GM12878 (cell line): Measurements from ENCODE around the gene SLC35D2. TPM values are rescaled to one million over a fixed set of nuclear protein-coding genes. Genes with fewer than 3 reads are reported as not detected.

Source experiments
- ATF3 ChIP-seq: IDR thresholded peaks from 2 replicates; pipeline ENCODE4 v1.6.1; 2011; ENCODE audit warnings: low read depth, mild to moderate bottlenecking, low read length, moderate library complexity, borderline replicate concordance; ENCODE audit errors: extremely low read depth
- CBX5 ChIP-seq: sonication (generic); IDR thresholded peaks from 2 replicates; pipeline ENCODE4 v1.6.1; 2016; ENCODE audit warnings: low read depth, moderate library complexity, mild to moderate bottlenecking, inconsistent platforms
- E2F4 ChIP-seq: IDR thresholded peaks from 2 replicates; pipeline ENCODE4 v1.6.1; 2012; ENCODE audit warnings: low read depth, low read length, improper control_type of control experiment
- ESRRA ChIP-seq: IDR thresholded peaks from 2 replicates; pipeline ENCODE4 v1.6.1; 2012; ENCODE audit warnings: mild to moderate bottlenecking, low read length, improper control_type of control experiment
- ETV6 ChIP-seq, 2 experiments: fragments of 450-650 bp in 1 of 2; IDR thresholded peaks in 1 of 2; conservative IDR thresholded peaks in 1 of 2; 2 replicates each; pipeline ENCODE4 v1.6.1; 2014; ENCODE audit warnings: antibody characterized with exemption in 1 of 2, borderline replicate concordance in 1 of 2, low read depth in 1 of 2, mild to moderate bottlenecking in 1 of 2, moderate library complexity in 1 of 2
- GATAD2B ChIP-seq: fragments of 450-650 bp; conservative IDR thresholded peaks from 2 replicates; pipeline ENCODE4 v1.6.1; 2017; ENCODE audit warnings: low read depth, mild to moderate bottlenecking, moderate library complexity
- HDAC6 ChIP-seq: fragments of 200-600 bp; sonication (generic); IDR thresholded peaks from one replicate; pipeline ENCODE4 v1.8.0; 2017; ENCODE audit warnings: antibody characterized with exemption; ENCODE audit not compliant: unreplicated experiment
- IRF5 ChIP-seq: fragments of 450-650 bp; IDR thresholded peaks from 2 replicates; pipeline ENCODE4 v1.6.1; 2017; ENCODE audit warnings: borderline replicate concordance
- JUNB ChIP-seq: IDR thresholded peaks from 2 replicates; pipeline ENCODE4 v1.6.1; 2016; ENCODE audit warnings: antibody characterized with exemption, mild to moderate bottlenecking
- MTA2 ChIP-seq: fragments of 450-650 bp; IDR thresholded peaks from 2 replicates; pipeline ENCODE4 v1.6.1; 2016; ENCODE audit warnings: low read depth, mild to moderate bottlenecking, moderate library complexity
- MYB ChIP-seq: fragments of 150-350 bp; IDR thresholded peaks from 2 replicates; pipeline ENCODE4 v1.6.1; 2014; ENCODE audit warnings: mild to moderate bottlenecking, low read depth, low read length, borderline replicate concordance
- NBN ChIP-seq: fragments of 450-650 bp; IDR thresholded peaks from 2 replicates; pipeline ENCODE4 v1.6.1; 2016
- NFIC ChIP-seq: IDR thresholded peaks from 2 replicates; pipeline ENCODE4 v1.6.1; 2012; ENCODE audit warnings: low read depth, mild to moderate bottlenecking, inconsistent platforms, low read length, moderate library complexity
- NFYA ChIP-seq: IDR thresholded peaks from 2 replicates; pipeline ENCODE4 v1.6.1; 2011; ENCODE audit warnings: low read depth, mild to moderate bottlenecking, low read length, improper control_type of control experiment, borderline replicate concordance
- RAD51 ChIP-seq: fragments of 450-650 bp; IDR thresholded peaks from 2 replicates; pipeline ENCODE4 v1.6.1; 2016; ENCODE audit warnings: moderate library complexity, mild to moderate bottlenecking, inconsistent platforms
- REST ChIP-seq: IDR thresholded peaks from 2 replicates; pipeline ENCODE4 v1.6.1; 2012; ENCODE audit warnings: mild to moderate bottlenecking, low read depth, low read length
- SMARCA5 ChIP-seq: fragments of 450-650 bp; IDR thresholded peaks from 2 replicates; pipeline ENCODE4 v1.6.1; 2017; ENCODE audit warnings: mild to moderate bottlenecking
- SMC3 ChIP-seq: IDR thresholded peaks from 2 replicates; pipeline ENCODE4 v1.6.1; 2011; ENCODE audit warnings: low read length, improper control_type of control experiment, borderline replicate concordance
- SREBF1 ChIP-seq: IDR thresholded peaks from 2 replicates; pipeline ENCODE4 v1.6.1; 2012; ENCODE audit warnings: mild to moderate bottlenecking, low read length
- STAT3 ChIP-seq: IDR thresholded peaks from 2 replicates; pipeline ENCODE4 v1.6.1; 2011; ENCODE audit warnings: low read depth, low read length, improper control_type of control experiment
- TAF1 ChIP-seq: IDR thresholded peaks from 2 replicates; pipeline ENCODE4 v1.6.1; 2011; ENCODE audit warnings: mild to moderate bottlenecking, low read depth, low read length, borderline replicate concordance
- TCF12 ChIP-seq: IDR thresholded peaks from 2 replicates; pipeline ENCODE4 v1.6.1; 2011; ENCODE audit warnings: low read depth, mild to moderate bottlenecking, low read length
- USF2 ChIP-seq: IDR thresholded peaks from 2 replicates; pipeline ENCODE4 v1.6.1; 2011; ENCODE audit warnings: low read depth, low read length, improper control_type of control experiment, borderline replicate concordance
- polyA plus RNA-seq, 11 experiments: library from polyadenylated mRNA; depleted of rRNA in 4 of 11; unstranded in 6 of 11; stranded (reverse) in 5 of 11; fragments of >200 nt; fragmentation: Nextera tagmentation in 4 of 11; fragmentation: Illumina TruSeq in 1 of 11; extraction: Ambion mirVana in 4 of 11; extraction: Trizol in 1 of 11; gene quantifications; 1 replicate in 1 of 11; 2 replicates in 10 of 11; pipeline versions ENCODE4 v1.2.1 to v1.2.3, GENCODE V29; 2011 to 2016; ENCODE audit warnings: inconsistent platforms in 2 of 11, missing spikeins in 2 of 11, low read depth in 1 of 11
- total RNA-seq, 4 experiments: library from RNA; depleted of rRNA in 3 of 4; stranded (reverse); fragments of >200 nt in 3 of 4; fragmentation: Illumina TruSeq in 1 of 4; extraction: Trizol in 1 of 4; gene quantifications; 2 replicates each; pipeline versions ENCODE4 v1.2.1 to v1.2.3, GENCODE V29; 2013 to 2021

The SLC35D2 gene
- total and polyA plus RNA-seq, 10 of the 15 experiments (the other 5 are each of a cell fraction or from before 2014, with no cell fraction given): 0.64 to 6.3 (median 3.5) TPM

- TF ChIP-seq REST (no peak; the same call in 1 of the 2 replicates), CBX5 (no peak), E2F4 (no peak), TCF12 (peak; percentile 26; the same call in 1 of the 2 replicates), USF2 (no peak), JUNB (no peak), MTA2 (0 out of 2 replicates have a peak, but pooled peaks have one; percentile 7), HDAC6 (no peak), NBN (0 out of 2 replicates have a peak, but pooled peaks have one; percentile 47), ESRRA (no peak), NFIC (no peak), GATAD2B (peak; percentile 94), SMARCA5 (peak; percentile 47; the same call in 1 of the 2 replicates), SMC3 (no peak), TAF1 (peak; percentile 24; the same call in 1 of the 2 replicates), IRF5 (no peak), MYB (no peak), ATF3 (no peak), NFYA (no peak), STAT3 (no peak), RAD51 (no peak), SREBF1 (no peak), ETV6 (conservative IDR thresholded peaks at IDR 0.05 in 1 of 2, IDR thresholded peaks at IDR 0.05 in 1 of 2; ENCODE audit: borderline replicate concordance in 1 of 2, low read depth in 1 of 2) (no peak)
Observed at GRCh38 chr9:96418920-96419690, 35.6 kb upstream of the SLC35D2 start (continued).
